Activated T-helper 1 cell treated with anti-CD3 and anti-CD28 coated beads, Interleukin-12 subunit alpha, Interleukin-12 subunit beta, Interleukin-2, Interleukin-4 antibody, amounts not matched to agents 30 ng/mL and 10 ng/mL and 1 ng/mL, durations not matched to agents 14 hours and 24 hours and 36 hours (primary cell): ENCODE measurements around the gene SP140. TPM values are rescaled to one million over a fixed set of nuclear protein-coding genes. Genes with fewer than 3 reads are reported as not detected.
A peak's percentile ranks its signal among the peaks of the same experiment; 100 is the strongest.
"Not testable (repeated sequence)": the region's sequence is repeated elsewhere in the genome, so short reads cannot be mapped to it uniquely, and the experiment has no call there.

Experiments used
- DNase-seq: peaks from one replicate; pipeline ENCODE4 v3.0.0; 2021; ENCODE audit warnings: low spot score
- H3K27ac Mint-ChIP-seq: one replicate; pipeline ENCODE4 v1.8.0; 2021; ENCODE audit warnings: mild to moderate bottlenecking, mixed read lengths
- H3K27me3 Mint-ChIP-seq: one replicate; pipeline ENCODE4 v1.8.0; 2022; ENCODE audit warnings: mild to moderate bottlenecking, moderate library complexity, mixed read lengths; ENCODE audit not compliant: insufficient read depth
- H3K36me3 Mint-ChIP-seq: one replicate; pipeline ENCODE4 v1.8.0; 2021; ENCODE audit warnings: low read depth, mixed read lengths
- H3K4me1 Mint-ChIP-seq: one replicate; pipeline ENCODE4 v1.8.0; 2021; ENCODE audit warnings: low read depth, mixed read lengths
- H3K4me3 Mint-ChIP-seq: one replicate; pipeline ENCODE4 v1.8.0; 2021; ENCODE audit warnings: mild to moderate bottlenecking, moderate library complexity, mixed read lengths
- H3K9me3 Mint-ChIP-seq: one replicate; pipeline ENCODE4 v1.8.0; 2021; ENCODE audit warnings: mixed read lengths
- intact Hi-C: fragments of 100-400 bp; cut with micrococcal nuclease; formaldehyde crosslinking; loops from one replicate; pipeline ENCODE4 v1.15.1; 2024
- total RNA-seq: library from RNA; stranded (reverse); gene quantifications from 2 replicates; pipeline ENCODE4 v1.2.3, GENCODE V29; 2022

Gene SP140
- total RNA-seq, 1 donor from 2014 or later: 235 TPM

- intact Hi-C loops: loop anchor here (5.0 kb wide), 1 partner anchor 311 kb away; no protein-coding TSS in a partner anchor
- peak overlapping the region; percentile 78 for H3K4me3 Mint-ChIP-seq
- peaks cover 51% of the 10 kb centered on the region for H3K36me3 Mint-ChIP-seq
- peaks cover 56% of the 10 kb centered on the region for H3K4me1 Mint-ChIP-seq
- peak overlapping the region; percentile 45 for H3K27ac Mint-ChIP-seq
- H3K9me3 Mint-ChIP-seq: peaks cover 19% of the 10 kb centered on the region
- no peaks in the 10 kb centered on the region for H3K27me3 Mint-ChIP-seq
- no peak for DNase-seq
Measured at GRCh38 chr2:230231251-230231650, 5.7 kb downstream of the SP140 start.

- Mint-ChIP-seq H3K4me1 (peaks cover 61% of the 10 kb centered on the region), H3K27me3 (no peaks in the 10 kb centered on the region), H3K36me3 (peaks cover 71% of the 10 kb centered on the region), H3K4me3 (peak overlapping the region; percentile 72), H3K27ac (peak overlapping the region; percentile 96), H3K9me3 (peaks cover 19% of the 10 kb centered on the region)
- intact Hi-C loops: loop anchor here (1.0 to 5.0 kb wide), 7 partner anchors 9 to 425 kb away; partner anchors contain the start of genes SP100, SP110 and SP140
- DNase-seq: no peak
Measured at GRCh38 chr2:230234122-230234722, 8.7 kb downstream of the SP140 start.

DNA sequence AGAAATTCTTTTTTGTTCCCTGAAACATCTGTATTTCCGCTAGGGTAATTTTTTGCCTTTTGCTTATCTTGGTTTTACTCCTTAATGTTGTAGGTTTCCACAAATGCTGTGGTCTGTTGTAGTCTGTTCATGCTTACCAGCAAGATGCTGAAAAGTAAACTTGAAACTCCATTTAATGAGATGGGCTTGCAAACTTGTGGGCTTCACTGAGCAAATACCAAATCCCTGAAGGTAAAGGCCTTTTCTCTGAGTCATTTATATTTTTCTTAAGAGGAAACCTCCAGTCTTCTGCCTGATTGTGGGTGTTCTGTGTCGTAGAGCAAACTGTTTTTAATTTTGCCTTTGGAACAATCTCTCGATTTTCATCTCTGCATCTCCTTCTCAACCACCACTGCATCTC is 9.3 kb downstream of the SP140 start:
- Mint-ChIP-seq H3K27me3 (no peaks in the 10 kb centered on the region), H3K4me3 (peak overlapping the region; percentile 72), H3K36me3 (peaks cover 72% of the 10 kb centered on the region), H3K9me3 (peaks cover 17% of the 10 kb centered on the region), H3K27ac (peak overlapping the region; percentile 96), H3K4me1 (peaks cover 60% of the 10 kb centered on the region)
- intact Hi-C loops: loop anchor here (1.0 to 5.0 kb wide), 7 partner anchors 10 to 424 kb away; partner anchors contain the start of genes SP100, SP110 and SP140
- DNase-seq: no peak

- no peaks in the 10 kb centered on the region for H3K9me3 Mint-ChIP-seq
- peaks cover 37% of the 10 kb centered on the region for H3K36me3 Mint-ChIP-seq
- DNase-seq: no peak
- no peaks in the 10 kb centered on the region for H3K27me3 Mint-ChIP-seq
- H3K27ac Mint-ChIP-seq: no peak overlapping the region
- intact Hi-C loops: no loop called here
- no peak overlapping the region for H3K4me3 Mint-ChIP-seq
- peaks cover 7% of the 10 kb centered on the region for H3K4me1 Mint-ChIP-seq
Measured at GRCh38 chr2:230244211-230244610, 18.7 kb downstream of the SP140 start.

- DNase-seq: no peak
- Mint-ChIP-seq H3K27me3 (no peaks in the 10 kb centered on the region), H3K36me3 (peaks cover 25% of the 10 kb centered on the region), H3K27ac (no peak overlapping the region), H3K4me3 (no peak overlapping the region), H3K9me3 (no peaks in the 10 kb centered on the region), H3K4me1 (peaks cover 6% of the 10 kb centered on the region)
- intact Hi-C loops: no loop called here
Measured at GRCh38 chr2:230246206-230246605, 20.7 kb downstream of the SP140 start.

- no peak for DNase-seq
- Mint-ChIP-seq H3K27ac (no peak overlapping the region), H3K4me3 (no peak overlapping the region), H3K9me3 (no peaks in the 10 kb centered on the region), H3K36me3 (peaks cover 8% of the 10 kb centered on the region), H3K4me1 (no peaks in the 10 kb centered on the region), H3K27me3 (no peaks in the 10 kb centered on the region)
- intact Hi-C loops: loop anchor here (10.0 kb wide), 1 partner anchor 545 kb away; no protein-coding TSS in a partner anchor
Measured at GRCh38 chr2:230250231-230250630, 24.7 kb downstream of the SP140 start.

DNA sequence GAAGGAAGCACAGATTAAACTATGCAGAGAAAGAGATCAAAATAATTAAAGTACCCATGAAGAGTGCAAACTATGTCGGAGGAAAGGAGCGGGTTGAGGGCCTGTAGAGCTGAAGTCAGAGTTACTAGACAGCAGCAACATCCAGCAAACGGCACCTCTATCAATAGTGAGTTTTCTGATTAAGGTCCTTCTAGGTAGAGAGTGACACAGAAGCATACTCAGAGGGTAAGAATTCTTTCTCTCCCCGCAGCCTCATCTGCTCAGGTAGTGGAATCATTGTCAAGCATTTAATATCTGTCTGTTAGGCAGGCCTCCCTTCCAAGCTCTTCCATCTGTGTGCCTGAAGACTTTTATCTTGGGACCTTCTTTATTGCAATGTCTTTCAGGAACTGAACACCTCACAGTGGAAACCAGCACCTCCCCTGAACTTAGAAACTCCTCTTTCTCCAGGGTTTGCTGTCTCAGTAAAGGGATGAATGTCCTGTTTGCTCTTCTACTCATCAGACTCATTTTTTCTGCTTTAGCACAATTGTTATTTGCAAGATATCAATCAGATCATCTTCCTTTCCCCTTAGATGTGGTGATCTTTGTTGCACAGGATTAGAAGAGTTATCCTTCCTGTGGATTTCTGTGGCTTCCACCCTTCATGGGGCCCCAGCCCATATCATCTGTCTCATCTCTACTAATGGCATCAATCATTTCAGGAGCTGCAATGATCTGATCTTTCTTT is 28.8 kb downstream of the SP140 start:
- DNase-seq: no peak
- no peak overlapping the region for H3K4me3 Mint-ChIP-seq

GRCh38 chr2:230256733-230257332 is 31.3 kb downstream of the SP140 start:
- Mint-ChIP-seq H3K9me3 (peaks cover 23% of the 10 kb centered on the region), H3K27me3 (no peaks in the 10 kb centered on the region), H3K4me3 (peak overlapping the region; percentile 13), H3K4me1 (peaks cover 33% of the 10 kb centered on the region), H3K27ac (peak overlapping the region; percentile 85), H3K36me3 (peaks cover 40% of the 10 kb centered on the region)
- DNase-seq: no peak
- intact Hi-C loops: loop anchor here (5.0 to 10.0 kb wide), 2 partner anchors 185 to 538 kb away; no protein-coding TSS in a partner anchor

More for the DNA sequence above, 28.8 kb downstream of the SP140 start:
- H3K27me3 Mint-ChIP-seq: no peaks in the 10 kb centered on the region
- intact Hi-C loops: loop anchor here (1.0 to 10.0 kb wide), 11 partner anchors 8 to 540 kb away; partner anchors contain the start of genes SP140 and SP140L
- no peak overlapping the region for H3K27ac Mint-ChIP-seq
- H3K36me3 Mint-ChIP-seq: peaks cover 26% of the 10 kb centered on the region
- peaks cover 12% of the 10 kb centered on the region for H3K4me1 Mint-ChIP-seq
- peaks cover 3% of the 10 kb centered on the region for H3K9me3 Mint-ChIP-seq

GRCh38 chr2:230258483-230258882 is 32.9 kb downstream of the SP140 start:
- H3K4me1 Mint-ChIP-seq: peaks cover 49% of the 10 kb centered on the region

DNA sequence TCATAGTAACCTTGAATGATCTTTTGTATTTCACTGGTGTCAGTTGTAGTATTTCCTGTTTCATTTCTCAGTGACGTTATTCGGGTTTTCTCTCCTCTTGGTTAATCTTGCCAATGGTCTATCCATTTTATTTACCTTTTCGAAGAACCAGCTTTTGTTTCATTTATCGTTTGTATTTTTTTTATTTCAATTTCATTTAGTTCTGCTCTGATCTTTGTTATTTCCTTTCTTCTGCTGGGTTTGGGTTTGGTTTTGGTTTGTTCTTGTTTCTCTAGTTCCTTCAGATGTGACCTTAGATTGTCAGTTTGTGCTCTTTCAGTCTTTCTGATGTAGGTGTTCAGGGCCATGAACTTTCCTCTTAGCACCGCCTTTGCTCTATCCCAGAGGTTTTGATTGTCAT is 36.7 kb downstream of the SP140 start:
- Mint-ChIP-seq H3K4me3 (peak overlapping the region; percentile 61), H3K9me3 (peaks cover 28% of the 10 kb centered on the region), H3K36me3 (peaks cover 77% of the 10 kb centered on the region), H3K4me1 (peaks cover 72% of the 10 kb centered on the region), H3K27me3 (no peaks in the 10 kb centered on the region), H3K27ac (peak overlapping the region; percentile 81)
- intact Hi-C loops: loop anchor here (1.0 kb wide), 2 partner anchors 8 to 28 kb away; no protein-coding TSS in a partner anchor
- no peak for DNase-seq

More at GRCh38 chr2:230258483-230258882, 32.9 kb downstream of the SP140 start:
- Mint-ChIP-seq H3K36me3 (peaks cover 53% of the 10 kb centered on the region), H3K9me3 (peaks cover 28% of the 10 kb centered on the region), H3K4me3 (no peak overlapping the region), H3K27me3 (no peaks in the 10 kb centered on the region), H3K27ac (no peak overlapping the region)
- DNase-seq: no peak
- intact Hi-C loops: loop anchor here (5.0 to 10.0 kb wide), 2 partner anchors 184 to 536 kb away; no protein-coding TSS in a partner anchor

GRCh38 chr2:230264945-230265344 is 39.4 kb downstream of the SP140 start:
- peaks cover 84% of the 10 kb centered on the region for H3K36me3 Mint-ChIP-seq

GRCh38 chr2:230266638-230267037 is 41.1 kb downstream of the SP140 start:
- no peak overlapping the region for H3K4me3 Mint-ChIP-seq
- H3K27ac Mint-ChIP-seq: no peak overlapping the region
- H3K36me3 Mint-ChIP-seq: peaks cover 81% of the 10 kb centered on the region
- intact Hi-C loops: loop anchor here (1.0 to 5.0 kb wide), 4 partner anchors 12 to 181 kb away; no protein-coding TSS in a partner anchor
- peaks cover 81% of the 10 kb centered on the region for H3K4me1 Mint-ChIP-seq
- no peaks in the 10 kb centered on the region for H3K27me3 Mint-ChIP-seq
- peaks cover 25% of the 10 kb centered on the region for H3K9me3 Mint-ChIP-seq
- DNase-seq: no peak

More at GRCh38 chr2:230264945-230265344, 39.4 kb downstream of the SP140 start:
- not testable (repeated sequence) for H3K27ac Mint-ChIP-seq, H3K4me3 Mint-ChIP-seq, H3K27me3 Mint-ChIP-seq, DNase-seq
- intact Hi-C loops: loop anchor here (5.0 kb wide), 1 partner anchor 182 kb away; no protein-coding TSS in a partner anchor
- Mint-ChIP-seq H3K4me1 (peaks cover 90% of the 10 kb centered on the region), H3K9me3 (peaks cover 31% of the 10 kb centered on the region)
